DND-41 (cell line): ENCODE measurements around the gene SERGEF.

Experiments used
- EZH2 ChIP-seq: IDR thresholded peaks from 3 replicates; pipeline ENCODE4 v1.6.1; 2012; ENCODE audit warnings: borderline replicate concordance, low read depth, mild to moderate bottlenecking, moderate library complexity, low read length, inconsistent platforms; ENCODE audit not compliant: severe bottlenecking
- TF ChIP-seq, protein P1 (sequence below): IDR thresholded peaks from 2 replicates; pipeline ENCODE4 v1.5.1; 2012; ENCODE audit warnings: borderline replicate concordance, low read length, moderate library complexity, mild to moderate bottlenecking; ENCODE audit not compliant: poor library complexity, severe bottlenecking; ENCODE audit errors: extremely low read depth

DNA sequence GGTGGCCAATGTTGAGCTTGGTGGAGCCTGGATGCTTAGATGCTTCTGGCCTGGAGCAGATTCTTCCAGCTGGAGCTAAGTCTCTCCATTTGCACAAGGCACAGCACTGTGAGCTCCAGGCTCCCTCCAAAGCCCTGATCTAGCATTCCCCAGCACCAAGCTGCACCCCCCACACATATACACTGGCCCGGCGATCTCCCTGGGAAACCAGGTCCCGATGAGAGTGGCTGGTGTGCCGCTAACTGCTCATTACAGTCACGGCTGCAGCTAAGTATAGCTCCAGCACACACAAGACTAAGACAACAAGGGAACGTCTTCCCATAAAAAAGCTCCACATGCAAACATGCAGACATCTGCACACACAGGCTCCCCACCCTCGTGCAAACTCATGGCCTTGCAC, 260.7 kb downstream of the SERGEF start:
- TF ChIP-seq, protein P1, sequence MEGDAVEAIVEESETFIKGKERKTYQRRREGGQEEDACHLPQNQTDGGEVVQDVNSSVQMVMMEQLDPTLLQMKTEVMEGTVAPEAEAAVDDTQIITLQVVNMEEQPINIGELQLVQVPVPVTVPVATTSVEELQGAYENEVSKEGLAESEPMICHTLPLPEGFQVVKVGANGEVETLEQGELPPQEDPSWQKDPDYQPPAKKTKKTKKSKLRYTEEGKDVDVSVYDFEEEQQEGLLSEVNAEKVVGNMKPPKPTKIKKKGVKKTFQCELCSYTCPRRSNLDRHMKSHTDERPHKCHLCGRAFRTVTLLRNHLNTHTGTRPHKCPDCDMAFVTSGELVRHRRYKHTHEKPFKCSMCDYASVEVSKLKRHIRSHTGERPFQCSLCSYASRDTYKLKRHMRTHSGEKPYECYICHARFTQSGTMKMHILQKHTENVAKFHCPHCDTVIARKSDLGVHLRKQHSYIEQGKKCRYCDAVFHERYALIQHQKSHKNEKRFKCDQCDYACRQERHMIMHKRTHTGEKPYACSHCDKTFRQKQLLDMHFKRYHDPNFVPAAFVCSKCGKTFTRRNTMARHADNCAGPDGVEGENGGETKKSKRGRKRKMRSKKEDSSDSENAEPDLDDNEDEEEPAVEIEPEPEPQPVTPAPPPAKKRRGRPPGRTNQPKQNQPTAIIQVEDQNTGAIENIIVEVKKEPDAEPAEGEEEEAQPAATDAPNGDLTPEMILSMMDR, result no peak
- no peak for TF ChIP-seq EZH2
